ENCODE measurements around the gene RPS6KA1.

- TF ChIP-seq ZNF121 (CRISPR knock-in tag; conservative IDR thresholded peaks at IDR 0.05) (no peak), NR1H2 (CRISPR knock-in tag; IDR thresholded peaks at IDR 0.05) (no peak), PATZ1 (CRISPR knock-in tag; IDR thresholded peaks at IDR 0.05; ENCODE audit: borderline replicate concordance) (no peak), EZH2 (IDR thresholded peaks at IDR 0.05; ENCODE audit: borderline replicate concordance, low read depth, low read length) (no peak), BHLHE40 (IDR thresholded peaks at IDR 0.05; ENCODE audit: low read length) (no peak)
Observed at GRCh38 chr1:26556111-26556510, 26.6 kb downstream of the RPS6KA1 start.
